Forelimb muscle (tissue), 1 donor: ENCODE measurements around the gene ATG10. TPM values are rescaled to one million over a fixed set of nuclear protein-coding genes. Genes with fewer than 3 reads are reported as not detected.
"Not testable (repeated sequence)": the region's sequence is repeated elsewhere in the genome, so short reads cannot be mapped to it uniquely, and the experiment has no call there.

ENCODE experiments used
- DNase-seq: peaks from one replicate; pipeline ENCODE4 v3.0.0-alpha.2; 2013; ENCODE audit warnings: low read depth
- polyA plus RNA-seq: library from polyadenylated mRNA; unstranded; fragments of 120-200 nt; gene quantifications from one replicate; pipeline ENCODE4 v1.2.1, GENCODE V29; 2013; ENCODE audit not compliant: insufficient read length

ATG10 gene
- polyA plus RNA-seq, 1 donor, result 7.8 TPM

DNA sequence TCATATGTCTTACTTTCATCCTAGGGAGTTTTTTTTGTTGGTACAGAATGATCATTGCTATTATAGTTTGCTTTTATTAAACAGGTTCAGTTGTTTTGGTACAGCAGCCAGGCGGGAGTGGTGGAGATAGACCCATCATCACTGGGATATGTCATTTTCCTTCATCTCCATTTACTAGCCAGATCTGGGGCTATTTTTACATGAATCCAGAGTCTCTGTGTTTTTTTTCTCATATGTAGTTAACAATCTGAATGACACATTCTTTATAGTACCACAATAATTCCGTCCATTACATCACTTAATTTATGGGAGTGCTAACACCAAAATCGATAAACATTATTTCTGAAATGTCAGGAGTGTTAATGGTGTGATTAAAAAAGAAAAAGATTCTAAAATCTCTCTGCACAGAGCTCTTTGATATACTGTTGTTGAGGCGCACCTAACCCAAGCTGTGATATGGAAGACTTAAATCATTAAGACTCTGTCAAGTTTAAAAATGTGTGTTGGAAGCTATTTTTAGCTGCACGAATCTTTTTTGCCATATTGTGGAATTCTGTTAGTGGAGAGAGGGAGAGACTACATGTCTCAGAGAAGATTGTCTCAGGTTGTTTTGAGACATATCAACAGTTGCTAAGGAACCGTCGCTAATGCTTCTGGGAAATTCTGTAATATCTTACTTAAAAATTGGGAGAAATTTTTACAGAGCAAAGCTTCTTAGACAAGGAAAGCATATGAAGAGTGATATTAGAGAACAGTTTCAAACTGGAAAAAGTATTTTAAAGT is 246.7 kb downstream of the ATG10 start:
- DNase-seq, result peak; percentile 29

DNA sequence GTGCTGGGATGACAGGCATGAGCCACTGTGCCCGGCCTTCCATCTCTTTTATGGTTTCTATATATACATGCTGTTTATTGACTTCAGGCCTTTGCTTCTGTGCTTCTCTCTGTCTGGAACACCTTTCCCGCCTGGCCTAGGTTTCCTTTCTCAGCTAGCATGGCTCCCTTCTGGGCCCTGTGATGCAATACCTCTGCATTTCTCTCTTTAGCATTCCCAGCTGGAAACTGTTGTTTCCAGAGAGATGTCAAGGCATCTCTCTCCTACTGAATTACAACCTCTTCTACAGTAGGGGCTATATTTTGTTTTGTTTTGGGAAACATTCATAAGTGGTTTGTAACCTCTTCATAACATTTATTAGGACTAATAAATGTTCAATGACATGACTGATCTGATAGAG is 249.2 kb downstream of the ATG10 start:
- DNase-seq, result no peak

- no peak for DNase-seq
These were observed 251.1 kb downstream of the ATG10 start for GRCh38 chr5:82222597-82223574.

GRCh38 chr5:82225525-82226172 is 253.8 kb downstream of the ATG10 start:
- no peak for DNase-seq

- no peak for DNase-seq
These were observed 263.1 kb downstream of the ATG10 start for GRCh38 chr5:82234885-82235284.

DNA sequence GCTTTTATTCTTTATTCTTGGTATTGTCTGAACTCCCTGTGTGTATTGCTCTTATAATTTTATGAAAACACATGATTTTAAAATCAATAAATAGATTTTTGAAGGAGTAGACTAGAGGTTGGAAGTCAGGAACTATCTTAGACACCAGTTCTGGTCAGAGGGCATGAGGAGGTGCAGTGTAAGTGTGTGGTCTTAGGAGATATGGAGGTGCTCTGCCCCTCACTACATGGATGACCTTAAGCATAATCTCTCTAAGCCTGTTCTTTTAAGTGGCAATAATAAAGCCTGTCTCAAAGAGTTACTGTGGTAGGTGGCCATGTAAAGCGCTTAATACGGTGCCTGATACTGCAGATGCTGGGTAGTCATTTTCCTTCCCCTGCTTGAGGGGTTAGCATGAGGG is 272.3 kb downstream of the ATG10 start:
- no peak for DNase-seq

DNA sequence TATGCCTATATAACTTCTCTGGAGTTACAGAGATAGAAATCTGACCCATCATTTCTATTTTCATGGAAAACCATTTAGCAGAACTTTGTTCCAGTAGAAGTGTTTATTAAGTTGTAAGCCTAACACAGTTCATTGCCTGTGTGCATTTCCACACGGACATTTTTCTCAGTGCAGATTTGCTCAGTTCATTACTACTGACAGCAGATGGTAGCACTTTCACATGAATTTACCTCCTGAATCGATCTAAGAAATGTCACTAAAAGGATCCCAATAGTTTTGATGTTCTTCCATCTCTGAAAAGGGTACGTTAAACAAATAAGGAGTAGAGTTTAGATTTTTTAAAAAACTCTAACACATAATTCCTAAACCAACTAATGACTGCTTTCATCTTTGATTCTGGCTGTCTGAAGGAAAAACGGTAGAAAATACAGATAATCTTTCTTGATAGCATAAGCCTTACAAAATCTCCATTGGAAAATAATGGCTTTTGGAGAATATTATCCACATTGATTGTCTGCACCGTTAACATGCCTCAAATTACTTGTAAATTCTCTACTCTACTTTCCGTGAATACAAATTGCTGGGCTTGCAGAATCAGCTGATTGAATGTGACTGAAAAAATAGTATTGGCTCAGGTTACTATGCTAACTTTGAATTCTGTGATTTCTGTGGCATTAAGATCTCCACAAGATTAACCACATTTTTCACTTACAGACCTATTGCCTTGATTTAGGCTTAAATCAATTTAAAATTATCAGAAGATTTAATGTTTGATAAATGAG is 273.2 kb downstream of the ATG10 start:
- DNase-seq, result no peak

- no peak for DNase-seq
These were observed 275.2 kb downstream of the ATG10 start for GRCh38 chr5:82246960-82247574.

- DNase-seq, result no peak
These were observed 280.9 kb downstream of the ATG10 start for GRCh38 chr5:82252744-82253143.

- no peak for DNase-seq
These were observed 284.0 kb downstream of the ATG10 start for GRCh38 chr5:82255844-82256243.

- no peak for DNase-seq
These were observed 285.4 kb downstream of the ATG10 start for GRCh38 chr5:82257247-82257646.

DNA sequence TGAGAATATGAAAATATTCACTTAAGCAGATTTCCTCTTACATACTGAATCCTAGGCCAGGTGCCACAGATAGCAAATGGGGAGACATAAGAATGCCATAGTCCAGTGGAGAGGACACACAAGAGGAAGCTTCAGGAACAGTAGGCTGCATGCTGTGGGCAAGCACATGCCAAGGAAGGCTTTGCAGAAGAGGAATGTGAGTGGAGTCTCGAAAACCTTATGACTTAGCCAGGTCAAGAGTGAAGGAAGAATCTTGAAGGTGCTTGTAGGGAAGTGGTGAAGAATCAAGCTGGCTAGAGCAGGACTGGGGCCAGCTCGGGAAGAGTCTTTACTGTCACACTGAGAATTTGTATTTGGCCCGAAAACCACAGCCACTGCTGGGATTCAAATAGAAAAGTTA is 285.9 kb downstream of the ATG10 start:
- no peak for DNase-seq

DNA sequence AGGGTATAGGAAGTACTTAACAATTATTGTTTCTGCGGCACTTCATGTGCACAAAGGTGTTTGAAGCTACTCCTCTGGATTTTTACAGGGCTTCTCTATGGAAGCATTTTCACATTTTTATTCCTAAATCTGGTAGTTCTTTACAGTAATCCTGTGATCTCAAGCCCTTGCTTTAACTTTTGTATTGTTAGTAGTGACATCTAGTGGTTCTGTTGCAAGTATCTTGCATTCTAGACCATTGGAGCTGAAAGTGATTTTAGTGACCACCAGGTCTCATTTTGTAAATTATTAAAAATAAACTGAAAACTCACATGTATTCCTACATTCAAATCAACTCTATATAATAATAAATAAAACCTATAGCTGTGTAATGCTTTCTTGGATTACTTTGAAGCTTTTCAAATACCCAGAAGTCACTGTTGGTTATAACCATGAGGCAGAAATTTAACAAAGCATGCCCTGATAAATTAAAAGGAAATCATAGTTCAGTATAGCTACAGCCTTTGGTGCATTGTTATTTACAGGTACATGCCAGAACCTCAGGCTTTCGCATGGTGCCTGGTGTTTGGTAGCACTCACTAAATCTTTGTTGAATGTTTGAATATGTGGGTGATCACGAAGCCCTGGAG is 287.5 kb downstream of the ATG10 start:
- peak; percentile 29 for DNase-seq

DNA sequence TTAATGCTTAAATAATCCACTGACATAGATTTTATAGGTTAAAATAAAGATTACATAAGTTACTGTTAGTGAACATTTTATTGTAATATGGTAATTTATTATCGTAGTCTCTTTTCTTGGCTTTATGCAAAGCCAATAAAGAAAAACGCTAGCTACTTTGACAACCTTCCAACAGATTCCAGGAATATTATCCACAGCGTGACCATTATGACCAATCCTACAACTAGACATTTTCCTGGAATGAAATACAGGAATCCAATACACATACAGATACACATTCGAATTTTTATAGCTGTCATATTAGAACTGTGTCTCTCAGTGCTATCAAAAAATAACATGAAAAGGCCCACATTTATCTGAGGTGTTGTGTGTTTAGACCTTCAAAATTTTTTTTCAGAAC is 293.2 kb downstream of the ATG10 start:
- DNase-seq, result peak; percentile 45

DNA sequence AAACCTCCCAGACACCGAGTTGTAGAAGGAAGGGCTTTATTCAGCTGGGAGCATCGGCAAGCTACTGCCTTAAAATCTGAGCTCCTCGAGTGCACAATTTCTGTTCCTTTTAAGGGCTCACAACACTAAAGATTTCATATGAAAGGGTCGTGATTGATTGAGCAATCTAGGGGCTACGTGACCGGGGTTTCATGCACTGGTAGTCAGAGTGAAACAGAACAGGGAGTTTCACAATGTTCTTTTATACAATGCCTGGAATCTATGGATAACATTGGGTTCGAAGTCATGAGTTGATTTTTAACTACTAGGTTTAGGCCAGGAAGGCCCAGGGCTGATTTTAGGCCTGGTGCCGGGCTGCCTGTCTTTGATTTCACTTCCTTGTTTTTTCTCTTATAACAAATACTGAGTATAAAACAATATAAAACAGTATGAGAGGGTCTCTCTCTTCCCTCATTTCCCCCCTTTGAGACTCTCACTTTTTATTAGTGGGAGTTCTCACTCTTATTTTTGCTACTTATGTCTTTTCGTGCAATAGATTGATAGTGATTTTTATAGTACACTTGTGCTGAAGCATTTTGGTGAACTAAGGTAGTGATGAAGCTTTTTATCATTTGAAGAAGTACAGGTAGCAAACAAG is 295.6 kb downstream of the ATG10 start:
- DNase-seq, result not testable (repeated sequence)

- DNase-seq, result not testable (repeated sequence)
These were observed 297.5 kb downstream of the ATG10 start for GRCh38 chr5:82269363-82269762.

GRCh38 chr5:82272571-82273356 is 300.9 kb downstream of the ATG10 start:
- DNase-seq, result not testable (repeated sequence)

DNA sequence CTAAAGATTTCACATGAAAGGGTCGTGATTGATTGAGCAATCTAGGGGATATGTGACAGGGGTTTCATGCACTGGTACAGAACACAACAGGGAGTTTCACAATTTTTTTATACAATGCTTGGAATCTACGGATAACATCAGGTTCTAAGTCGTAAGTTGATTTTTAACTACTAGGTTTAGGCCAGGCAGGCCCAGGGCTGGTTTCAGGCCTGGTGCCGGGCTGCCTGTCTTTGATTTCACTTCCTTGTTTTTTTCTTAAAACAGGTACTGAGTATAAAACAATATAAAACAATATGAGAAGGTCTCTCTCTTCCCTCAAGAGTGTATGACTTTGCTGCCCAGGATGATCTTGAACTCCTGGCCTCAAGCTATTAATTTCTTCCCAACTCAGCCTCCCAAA is 301.6 kb downstream of the ATG10 start:
- not testable (repeated sequence) for DNase-seq
